IPS-11a (cell line): ENCODE results near the gene ZFHX3.

ENCODE experiments used
- H3K4me3 ChIP-seq: one replicate; pipeline ENCODE4 v1.5.1; 2013; ENCODE audit warnings: low read depth, low read length, control low read depth

Gene ZFHX3

DNA sequence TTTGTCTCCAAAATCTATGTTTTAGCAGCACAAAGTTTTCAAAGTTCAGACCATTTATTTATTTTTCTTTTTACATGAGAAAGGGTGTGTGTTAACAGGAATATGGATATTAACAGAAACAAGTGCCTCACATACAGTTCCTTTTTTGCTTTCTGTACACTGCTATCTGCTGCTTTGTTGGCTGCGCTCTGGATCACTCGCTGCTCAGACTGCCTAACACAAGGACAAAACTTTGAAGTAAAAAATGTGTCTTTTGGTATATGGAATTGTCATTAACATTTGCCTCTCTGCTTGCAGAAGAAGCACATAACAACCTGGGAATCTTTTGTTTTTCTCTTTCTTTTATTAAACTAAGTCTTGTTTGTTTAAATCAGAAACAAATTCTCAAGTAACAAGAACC is 262.8 kb downstream of the ZFHX3 start:
- H3K4me3 ChIP-seq: no peak overlapping the region

DNA sequence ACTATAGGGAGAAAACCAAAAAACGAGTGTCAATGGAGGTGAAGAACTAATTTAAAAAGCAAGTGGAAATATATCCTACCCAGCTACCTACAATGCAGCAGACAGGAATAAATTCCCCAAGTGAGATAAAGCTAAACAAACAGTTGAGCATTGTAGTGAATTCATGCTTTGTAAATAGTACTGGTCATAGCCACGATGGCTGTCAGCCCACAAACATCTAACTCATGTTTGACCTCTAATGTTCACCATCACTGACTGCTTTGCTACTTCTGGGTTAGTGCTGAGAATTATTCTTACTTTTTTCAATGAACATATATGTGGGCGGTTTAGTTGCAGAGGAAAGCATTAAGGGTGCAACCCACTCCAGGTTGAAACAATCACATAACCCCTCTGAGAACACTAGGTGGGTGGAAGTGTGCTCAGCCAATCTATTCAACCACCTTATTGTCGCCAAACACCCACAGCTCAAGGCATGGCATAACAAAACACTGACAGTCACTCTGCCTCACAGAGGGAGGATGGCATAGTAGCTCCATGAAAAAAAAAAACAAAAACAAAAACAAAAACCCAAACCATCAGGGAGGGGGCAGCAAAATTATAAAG is 264.1 kb downstream of the ZFHX3 start:
- no peak overlapping the region for H3K4me3 ChIP-seq

DNA sequence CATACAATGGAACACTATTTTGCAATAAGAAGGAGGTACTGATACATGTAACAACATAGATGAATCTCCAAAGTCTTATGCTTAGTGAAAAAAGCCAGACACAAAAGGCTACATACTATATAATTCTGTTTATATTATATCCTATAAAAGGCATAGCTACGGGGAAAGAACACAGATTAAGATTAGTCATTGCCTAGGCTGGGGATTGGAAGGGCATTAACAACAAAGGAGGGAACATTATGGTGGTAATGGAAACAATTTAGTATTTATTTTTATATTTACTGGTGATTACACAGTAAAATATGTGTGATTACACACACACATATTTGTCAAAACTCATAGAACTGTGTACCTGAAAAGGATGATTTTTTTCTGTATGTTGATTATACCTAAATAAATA is 278.1 kb downstream of the ZFHX3 start:
- no peak overlapping the region for H3K4me3 ChIP-seq

DNA sequence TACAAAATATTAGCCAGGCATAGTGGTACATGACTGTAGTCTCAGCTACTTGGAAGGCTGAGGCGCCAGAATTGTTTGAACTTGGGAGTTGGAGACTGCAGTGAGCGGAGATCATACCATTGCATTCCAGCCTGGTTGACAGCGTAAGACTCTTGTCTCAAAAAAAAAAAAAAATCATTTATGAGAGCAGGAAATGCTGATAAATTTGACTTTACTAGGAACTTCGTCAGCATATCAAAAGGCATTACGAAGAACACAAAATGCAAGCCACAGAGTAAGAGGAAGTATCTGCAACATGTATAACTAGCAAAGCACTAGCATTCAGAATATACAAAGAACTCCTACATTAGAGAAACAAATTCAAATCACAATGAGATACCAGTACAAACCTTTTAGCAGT is 279.3 kb downstream of the ZFHX3 start:
- no peak overlapping the region for H3K4me3 ChIP-seq

DNA sequence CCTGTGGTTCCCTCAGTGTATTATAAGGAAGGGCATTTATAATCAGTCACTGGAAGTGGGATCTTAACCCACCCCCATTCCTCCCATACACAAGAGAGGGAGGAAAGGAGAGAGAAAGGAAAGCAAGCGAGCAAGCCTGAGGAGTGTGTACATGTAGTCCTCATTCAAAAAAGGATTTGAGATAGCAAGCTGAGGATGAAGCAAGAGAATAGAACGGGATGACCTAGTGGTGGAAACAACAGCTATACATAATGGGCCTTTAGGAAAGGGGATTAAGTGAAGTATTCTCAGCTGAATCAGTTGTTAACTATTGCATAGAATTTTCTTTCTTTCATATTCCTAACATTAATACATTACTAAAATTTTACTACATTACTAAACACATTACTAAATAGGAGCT is 281.4 kb downstream of the ZFHX3 start:
- H3K4me3 ChIP-seq: no peak overlapping the region

DNA sequence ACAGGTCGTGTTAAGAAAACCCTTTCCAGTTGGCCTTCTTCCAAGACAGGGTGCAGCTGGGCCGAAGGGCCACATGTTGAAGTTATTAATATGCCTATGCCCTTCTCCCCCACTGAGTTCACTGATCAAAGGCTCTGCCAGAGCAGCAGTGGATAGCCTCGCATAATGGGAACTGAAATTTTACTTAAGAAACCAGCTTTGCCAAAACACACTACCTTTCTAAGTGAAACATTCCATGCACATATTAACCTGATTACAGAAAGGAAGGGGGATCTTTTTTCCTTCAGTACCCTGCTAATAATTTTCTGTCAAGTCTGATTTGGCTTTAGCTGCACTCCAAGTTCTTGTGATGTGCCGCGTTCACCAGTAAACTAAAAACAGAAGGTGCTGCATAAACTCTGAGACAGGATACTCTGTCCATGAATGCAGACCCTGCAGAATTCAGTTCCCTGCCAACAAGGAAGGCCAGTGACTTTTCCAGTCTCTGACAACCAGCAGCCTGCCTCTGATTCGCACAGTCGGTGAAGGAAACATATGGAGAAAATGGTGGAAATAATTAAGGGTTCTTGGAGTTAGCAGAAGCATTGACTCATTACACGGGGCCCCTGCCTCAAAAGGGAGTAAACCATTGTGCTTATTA is 283.8 kb downstream of the ZFHX3 start:
- H3K4me3 ChIP-seq: no peak overlapping the region

DNA sequence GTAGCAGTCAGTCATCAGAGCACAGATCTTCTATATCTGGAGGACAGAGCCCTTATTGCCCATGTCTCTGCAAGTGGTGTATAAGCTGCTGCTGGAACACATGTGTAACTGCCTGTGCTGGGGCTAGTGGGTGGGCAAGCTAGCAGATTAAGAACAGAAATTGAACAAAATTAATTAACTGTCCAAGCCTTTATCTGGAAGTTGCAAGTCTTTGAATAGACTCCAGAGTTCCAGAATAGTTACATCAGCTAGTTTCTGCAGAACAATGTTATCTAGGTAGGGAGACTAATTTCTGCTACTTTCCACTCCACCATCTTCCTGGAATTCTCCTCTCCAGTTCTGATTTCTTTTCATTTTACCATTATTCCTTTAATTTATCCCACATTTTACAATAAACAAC is 287.3 kb downstream of the ZFHX3 start:
- no peak overlapping the region for H3K4me3 ChIP-seq

DNA sequence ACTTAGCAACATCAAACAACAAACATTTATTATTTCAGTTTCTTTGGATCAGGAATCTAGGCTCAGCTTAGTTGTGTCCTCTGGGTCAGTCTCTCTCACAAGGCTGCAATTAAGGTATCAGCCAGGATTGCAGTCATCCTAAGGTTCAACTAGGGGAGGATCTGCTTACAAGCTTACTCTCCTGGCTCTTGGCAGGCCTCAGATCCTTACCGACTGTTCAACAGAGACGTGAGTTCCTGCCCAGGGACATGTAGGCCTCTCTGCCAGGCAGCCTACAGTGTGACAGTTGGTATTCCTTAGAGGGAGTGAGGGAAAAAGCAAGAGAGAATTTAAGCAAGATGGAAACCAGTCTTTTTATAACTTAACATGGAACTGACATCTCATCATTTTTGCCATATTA is 294.0 kb downstream of the ZFHX3 start:
- H3K4me3 ChIP-seq: no peak overlapping the region

DNA sequence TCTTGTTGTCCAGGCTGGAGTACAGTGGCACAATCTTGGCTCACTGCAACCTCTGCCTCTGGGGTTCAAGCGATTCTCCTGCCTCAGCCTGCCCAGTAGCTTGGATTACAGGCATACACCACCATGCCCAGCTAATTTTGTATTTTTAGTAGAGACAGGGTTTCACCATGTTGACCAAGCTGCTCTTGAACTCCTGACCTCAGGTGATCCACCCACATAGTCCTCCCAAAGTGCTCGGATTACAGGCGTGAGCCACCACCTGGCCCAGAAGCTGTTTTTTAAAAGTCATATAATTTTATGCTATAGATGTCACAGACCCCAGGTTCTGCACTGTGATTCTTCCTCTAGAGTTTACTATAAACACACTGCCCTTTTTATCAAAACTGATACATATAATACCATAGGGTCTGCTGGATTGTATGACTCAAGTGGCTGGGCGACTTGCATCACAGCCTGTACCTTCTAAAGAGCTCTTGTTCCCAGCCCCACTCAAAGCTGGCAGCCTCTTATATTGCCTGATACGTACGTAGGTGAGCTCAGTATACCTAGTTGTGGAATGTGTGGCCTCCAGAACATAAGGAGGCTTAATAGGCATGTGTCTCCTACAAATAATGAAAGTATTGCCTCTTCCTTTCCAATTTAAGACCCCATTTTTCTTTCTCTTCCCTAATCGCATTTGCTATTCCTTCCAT is 295.8 kb downstream of the ZFHX3 start:
- no peak overlapping the region for H3K4me3 ChIP-seq

DNA sequence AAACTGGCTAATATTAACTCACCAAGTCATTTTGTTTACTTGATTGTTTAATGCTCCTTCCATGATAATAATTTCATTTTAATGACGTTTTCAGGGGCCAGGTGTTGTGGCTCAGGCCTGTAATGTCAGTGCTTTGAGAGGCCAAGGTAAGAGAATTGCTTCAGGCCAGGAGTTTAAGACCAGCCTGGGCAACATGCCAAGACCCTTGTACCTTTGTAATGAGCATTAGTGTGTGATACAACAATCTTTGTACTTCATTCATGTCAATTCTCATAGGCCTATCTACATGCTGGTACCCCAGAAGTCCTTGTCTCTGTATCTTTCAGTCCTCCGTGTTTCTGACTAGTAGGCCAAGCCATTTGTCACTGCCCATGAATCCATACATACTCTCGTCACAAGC is 296.9 kb downstream of the ZFHX3 start:
- H3K4me3 ChIP-seq: no peak overlapping the region

DNA sequence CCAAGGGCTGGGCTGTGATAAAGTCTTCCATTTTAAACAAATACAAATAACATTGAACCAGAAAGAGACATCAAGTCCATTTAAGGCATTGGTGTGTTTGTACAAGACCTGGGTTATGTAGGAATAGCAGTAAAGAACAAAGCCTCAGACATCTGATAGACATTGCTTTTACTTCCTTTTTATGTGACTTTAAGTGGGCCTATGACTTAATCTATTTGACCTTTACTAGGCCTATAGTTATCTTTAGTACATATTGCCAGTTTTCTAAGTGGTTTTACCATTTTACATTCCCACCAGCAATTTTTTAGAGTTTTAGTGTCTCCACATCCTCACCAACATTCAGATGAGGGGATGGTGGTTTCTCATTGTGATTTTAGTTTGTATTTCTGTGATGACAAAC is 298.8 kb downstream of the ZFHX3 start:
- H3K4me3 ChIP-seq: no peak overlapping the region

DNA sequence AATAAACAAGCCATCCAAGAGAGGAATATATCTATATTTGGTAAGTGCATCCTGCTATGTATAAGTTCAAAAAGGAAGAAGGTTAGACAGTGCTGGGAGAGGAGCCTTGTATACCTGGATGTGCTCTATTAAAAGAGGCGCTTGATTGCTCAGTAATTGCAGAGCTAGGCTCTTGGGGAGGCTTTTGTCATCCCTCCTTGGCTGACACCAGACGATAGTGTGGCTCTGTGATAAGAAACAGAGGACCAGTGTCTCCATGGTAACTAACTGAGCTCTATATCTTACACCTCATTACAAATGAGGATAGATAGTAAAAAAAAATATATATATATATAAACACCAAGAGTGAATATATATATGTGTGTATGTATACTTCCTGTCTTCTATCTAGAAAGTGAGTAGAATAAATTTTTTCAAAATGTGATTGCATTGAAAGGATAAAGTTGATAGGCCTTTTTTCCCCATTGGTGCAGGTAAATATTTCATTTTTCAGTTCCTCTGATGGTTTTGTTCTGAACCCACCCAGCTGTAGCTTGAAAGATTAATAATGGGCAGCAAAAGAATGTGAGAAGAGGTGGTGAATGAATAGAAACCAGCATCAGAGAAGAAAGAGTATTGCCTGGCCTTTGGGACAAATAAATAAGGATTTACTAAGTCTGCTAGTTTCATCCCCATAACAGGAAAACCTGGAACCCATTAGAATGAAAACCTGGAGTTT is 303.7 kb downstream of the ZFHX3 start:
- H3K4me3 ChIP-seq: no peak overlapping the region

DNA sequence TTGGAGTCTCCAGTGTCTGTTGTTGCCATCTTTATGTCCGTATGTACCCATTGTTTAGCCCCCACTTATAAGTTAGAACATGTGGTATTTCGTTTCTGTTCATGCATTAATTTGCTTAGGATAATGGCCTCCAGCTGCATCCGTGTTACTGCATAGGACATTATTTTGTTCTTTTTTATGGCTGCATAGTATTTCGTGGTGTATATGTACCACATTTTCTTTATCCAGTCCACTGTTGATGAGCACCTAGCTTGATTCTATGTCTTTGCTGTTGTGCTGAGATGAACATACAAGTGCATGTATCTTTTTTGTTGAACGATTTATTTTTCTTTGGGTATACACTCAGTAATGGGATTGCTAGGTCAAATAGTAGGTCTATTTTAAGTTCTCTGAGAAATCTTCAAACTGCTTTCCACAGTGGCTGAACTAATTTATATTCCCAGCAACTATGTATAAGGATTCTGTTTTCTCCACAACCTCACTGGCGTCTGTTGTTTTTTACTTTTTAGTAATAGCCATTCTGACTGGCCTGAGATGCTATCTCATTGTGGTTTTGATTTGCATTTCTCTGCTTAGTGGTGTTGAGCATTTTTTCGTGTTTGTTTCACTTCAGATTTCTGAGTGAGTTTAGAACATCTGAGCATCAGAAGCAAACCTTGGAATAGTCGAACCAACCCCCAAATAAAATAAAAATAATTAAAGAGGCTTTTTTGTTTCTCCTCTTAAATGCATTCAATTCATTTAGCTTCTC is 304.7 kb downstream of the ZFHX3 start:
- no peak overlapping the region for H3K4me3 ChIP-seq

DNA sequence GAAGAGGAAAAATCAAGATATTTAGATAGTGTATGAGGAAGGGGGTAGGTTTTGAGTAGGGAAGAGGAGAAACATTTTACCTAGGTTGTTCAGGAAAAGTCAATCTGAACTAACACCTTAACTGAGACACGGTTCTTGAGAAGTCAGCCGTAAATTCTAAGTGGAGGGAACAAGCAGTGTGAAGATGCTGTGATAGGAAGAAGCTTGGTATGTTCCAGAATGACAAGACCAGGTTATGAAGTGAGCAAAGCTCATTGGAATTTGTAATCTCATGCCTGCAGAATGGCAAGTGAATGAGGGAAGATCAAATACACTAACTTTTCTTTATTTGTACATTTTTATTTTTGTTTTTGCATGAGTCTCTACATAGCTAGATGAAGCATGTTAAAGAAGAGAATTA is 307.6 kb downstream of the ZFHX3 start:
- H3K4me3 ChIP-seq: no peak overlapping the region

DNA sequence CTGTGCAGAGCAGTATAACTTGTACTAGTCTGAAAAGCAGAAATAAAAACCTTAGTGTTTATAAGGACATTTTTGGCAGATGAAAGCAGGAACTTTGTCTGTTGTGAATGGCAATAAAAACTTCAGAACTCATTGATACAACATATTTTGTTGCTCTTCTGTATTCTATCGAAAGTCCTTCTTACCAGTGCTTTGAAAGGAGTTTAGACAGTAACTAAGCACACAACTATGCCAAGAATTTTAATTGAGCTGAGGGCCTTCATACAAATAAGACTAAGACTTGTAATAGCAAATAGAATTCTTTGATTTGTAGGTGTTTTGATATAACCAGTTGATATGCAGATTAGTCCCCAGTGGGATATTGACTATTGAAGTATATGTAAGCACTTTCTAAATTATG is 308.4 kb downstream of the ZFHX3 start:
- no peak overlapping the region for H3K4me3 ChIP-seq

DNA sequence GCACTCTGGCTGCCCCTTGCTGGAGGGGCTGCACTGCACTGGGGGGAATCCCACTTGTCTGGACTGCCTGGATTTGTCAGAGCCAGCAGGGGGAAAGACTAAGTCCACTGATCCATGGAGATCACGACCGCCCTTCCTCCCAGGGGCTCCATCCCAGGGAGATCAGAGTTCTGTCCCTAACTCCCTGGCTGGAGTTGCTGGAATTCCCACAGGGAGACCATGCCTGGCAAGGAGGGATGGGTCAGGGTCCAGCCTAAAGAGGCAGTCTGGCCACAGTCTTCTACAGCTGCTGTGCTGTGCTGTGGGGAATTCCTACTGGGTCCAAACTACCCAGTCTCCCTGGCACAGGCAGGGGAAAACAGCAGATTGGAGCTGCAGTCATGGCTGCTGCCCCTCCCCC is 311.9 kb downstream of the ZFHX3 start:
- no peak overlapping the region for H3K4me3 ChIP-seq
